ENCODE results near the gene MYH14. TPM values are rescaled to one million over a fixed set of nuclear protein-coding genes. Genes with fewer than 3 reads are reported as not detected.
A peak's percentile ranks its signal among the peaks of the same experiment; 100 is the strongest.

Gene MYH14
- total RNA-seq, 2 experiments from 2014 or later: not detected

GRCh38 chr19:50317115-50317514 is 113.7 kb downstream of the MYH14 start:
- CTCF ChIA-PET: interaction anchor here (0.6 kb wide), 1 partner anchor 481 kb away, joined by 3 read pairs; no protein-coding TSS in a partner anchor
- Mint-ChIP-seq H3K4me3 (no peak overlapping the region), H3K27me3 (peaks cover 41% of the 10 kb centered on the region), H3K36me3 (ENCODE audit: low read depth) (no peaks in the 10 kb centered on the region), H3K9me3 (ENCODE audit: low read depth) (no peaks in the 10 kb centered on the region), H3K4me1 (peaks cover 16% of the 10 kb centered on the region), H3K27ac (no peak overlapping the region)
- no peak for DNase-seq
- POLR2A ChIA-PET: interaction anchor here (0.6 kb wide), 1 partner anchor 110 kb away, joined by 3 read pairs; no protein-coding TSS in a partner anchor
- no peak for ATAC-seq
- intact Hi-C loops (cut with DNase I, micrococcal nuclease): no loop called here

- Mint-ChIP-seq H3K27ac (no peak overlapping the region), H3K4me3 (no peak overlapping the region), H3K27me3 (peaks cover 32% of the 10 kb centered on the region), H3K4me1 (peaks cover 16% of the 10 kb centered on the region), H3K9me3 (ENCODE audit: low read depth) (no peaks in the 10 kb centered on the region), H3K36me3 (ENCODE audit: low read depth) (peaks cover 5% of the 10 kb centered on the region)
- ATAC-seq (no peak), DNase-seq (no peak)
- ChIA-PET POLR2A (no interaction called here), CTCF (interaction anchor here (0.9 kb wide), 1 partner anchor 11 kb away, joined by 3 read pairs; the partner anchor contains the start of gene KCNC3)
- intact Hi-C loops (cut with DNase I, micrococcal nuclease): no loop called here
Observed at GRCh38 chr19:50318438-50318837, 115.0 kb downstream of the MYH14 start.

DNA sequence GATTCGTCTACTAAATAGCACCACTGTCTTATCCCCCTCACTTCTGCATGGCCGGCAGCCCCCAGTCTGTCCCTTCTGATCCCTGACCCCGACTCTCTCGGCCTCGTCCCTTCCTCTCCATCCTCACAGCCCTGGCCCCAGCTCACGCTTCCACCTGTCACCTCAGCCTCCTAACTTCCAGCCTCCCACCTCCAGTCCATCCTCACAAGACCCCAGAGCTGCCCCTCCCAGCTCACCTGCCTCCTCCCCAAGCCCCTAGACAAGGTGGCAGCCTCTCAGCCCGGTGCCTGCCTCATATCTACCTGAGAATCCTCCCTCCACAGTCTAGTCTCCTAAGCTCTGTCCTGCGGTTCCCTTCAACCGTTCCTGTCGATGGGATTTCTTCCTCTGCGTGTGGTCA is 115.7 kb downstream of the MYH14 start:
- H3K36me3 Mint-ChIP-seq (ENCODE audit: low read depth): peaks cover 5% of the 10 kb centered on the region
- H3K4me3 Mint-ChIP-seq: no peak overlapping the region
- POLR2A ChIA-PET: no interaction called here
- no peaks in the 10 kb centered on the region for H3K9me3 Mint-ChIP-seq (ENCODE audit: low read depth)
- H3K27ac Mint-ChIP-seq: no peak overlapping the region
- peaks cover 14% of the 10 kb centered on the region for H3K4me1 Mint-ChIP-seq
- no peak for ATAC-seq
- peak; percentile 3 for DNase-seq
- intact Hi-C loops (cut with DNase I, micrococcal nuclease): no loop called here
- peaks cover 25% of the 10 kb centered on the region for H3K27me3 Mint-ChIP-seq
- CTCF ChIA-PET: interaction anchor here (0.9 kb wide), 1 partner anchor 10 kb away, joined by 3 read pairs; the partner anchor contains the start of gene KCNC3

DNA sequence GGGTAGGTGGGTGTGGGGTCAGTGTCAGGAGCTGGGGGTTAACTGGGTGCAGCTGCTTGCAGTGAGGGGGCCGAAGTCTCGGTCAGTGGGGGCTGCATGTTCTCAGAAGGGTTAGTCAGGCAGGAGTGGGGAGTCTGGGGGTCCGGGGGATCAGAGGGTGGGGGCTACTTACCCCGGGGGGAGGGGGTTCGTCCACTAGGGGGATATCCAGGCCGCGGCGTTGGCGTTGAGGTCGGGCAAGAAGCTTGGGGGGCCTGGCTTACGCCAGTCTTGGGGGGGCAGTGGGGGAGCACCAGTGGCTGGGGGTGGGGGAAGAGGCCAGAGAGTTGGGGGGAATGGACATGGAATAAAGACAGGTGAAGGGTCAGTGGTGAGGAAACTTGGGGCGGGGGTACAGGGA is 116.6 kb downstream of the MYH14 start:
- Mint-ChIP-seq H3K4me3 (no peak overlapping the region), H3K27me3 (peaks cover 19% of the 10 kb centered on the region), H3K9me3 (ENCODE audit: low read depth) (no peaks in the 10 kb centered on the region), H3K27ac (no peak overlapping the region), H3K36me3 (ENCODE audit: low read depth) (peaks cover 5% of the 10 kb centered on the region), H3K4me1 (peaks cover 10% of the 10 kb centered on the region)
- ChIA-PET CTCF (no interaction called here), POLR2A (no interaction called here)
- intact Hi-C loops (cut with DNase I, micrococcal nuclease): no loop called here
- DNase-seq (no peak), ATAC-seq (no peak)

DNA sequence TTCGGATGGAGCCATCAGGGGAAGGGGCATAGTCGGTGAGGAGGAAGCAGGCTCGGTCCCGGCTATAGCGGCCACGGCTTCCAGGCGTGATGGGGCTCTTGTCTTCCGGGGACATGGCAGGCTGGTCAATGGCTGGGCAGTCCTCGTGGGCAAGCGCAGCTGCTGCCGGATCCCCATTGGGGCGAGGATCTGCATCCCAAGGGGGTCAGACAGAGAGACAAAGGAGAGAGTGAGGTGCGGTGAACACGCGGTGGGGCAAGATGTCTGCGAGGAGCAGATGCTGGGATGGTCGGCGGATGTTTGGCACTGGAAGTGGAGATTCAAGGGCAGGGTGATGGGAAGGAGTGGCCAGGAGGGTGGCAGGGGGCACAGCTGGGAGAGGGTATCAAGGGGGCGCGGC is 117.2 kb downstream of the MYH14 start:
- Mint-ChIP-seq H3K4me3 (no peak overlapping the region), H3K36me3 (ENCODE audit: low read depth) (peaks cover 5% of the 10 kb centered on the region), H3K27ac (no peak overlapping the region), H3K4me1 (peaks cover 8% of the 10 kb centered on the region), H3K27me3 (peaks cover 17% of the 10 kb centered on the region), H3K9me3 (ENCODE audit: low read depth) (no peaks in the 10 kb centered on the region)
- CTCF ChIA-PET: no interaction called here
- ATAC-seq (no peak), DNase-seq (peak; percentile 4)
- POLR2A ChIA-PET: no interaction called here
- intact Hi-C loops (cut with DNase I, micrococcal nuclease): no loop called here

DNA sequence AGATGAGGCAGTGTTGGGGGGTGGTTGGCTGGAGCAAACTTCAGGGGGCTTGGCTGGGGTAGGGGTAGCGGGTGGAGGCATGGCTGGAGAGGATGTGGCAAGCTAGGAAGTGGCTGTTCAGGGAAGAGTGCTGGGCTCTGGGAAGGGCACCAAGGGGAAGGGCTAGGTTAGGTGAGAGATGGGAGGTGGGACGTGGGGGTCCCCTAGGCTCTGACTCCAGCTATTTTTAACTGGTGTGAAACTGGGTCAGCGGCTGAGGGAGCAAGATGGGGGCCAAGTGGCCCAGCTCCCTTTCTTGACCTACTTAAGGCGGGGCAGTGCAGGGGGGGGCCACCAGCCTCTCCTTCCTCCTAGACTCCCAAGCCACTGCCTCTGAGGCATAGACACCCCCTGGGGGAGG is 118.4 kb downstream of the MYH14 start:
- peaks cover 5% of the 10 kb centered on the region for H3K36me3 Mint-ChIP-seq (ENCODE audit: low read depth)
- ATAC-seq (no peak), DNase-seq (no peak)
- no peak overlapping the region for H3K4me3 Mint-ChIP-seq
- H3K4me1 Mint-ChIP-seq: peaks cover 9% of the 10 kb centered on the region
- CTCF ChIA-PET: no interaction called here
- intact Hi-C loops (cut with DNase I, micrococcal nuclease): no loop called here
- POLR2A ChIA-PET: no interaction called here
- peaks cover 11% of the 10 kb centered on the region for H3K27me3 Mint-ChIP-seq
- H3K27ac Mint-ChIP-seq: no peak overlapping the region
- no peaks in the 10 kb centered on the region for H3K9me3 Mint-ChIP-seq (ENCODE audit: low read depth)

DNA sequence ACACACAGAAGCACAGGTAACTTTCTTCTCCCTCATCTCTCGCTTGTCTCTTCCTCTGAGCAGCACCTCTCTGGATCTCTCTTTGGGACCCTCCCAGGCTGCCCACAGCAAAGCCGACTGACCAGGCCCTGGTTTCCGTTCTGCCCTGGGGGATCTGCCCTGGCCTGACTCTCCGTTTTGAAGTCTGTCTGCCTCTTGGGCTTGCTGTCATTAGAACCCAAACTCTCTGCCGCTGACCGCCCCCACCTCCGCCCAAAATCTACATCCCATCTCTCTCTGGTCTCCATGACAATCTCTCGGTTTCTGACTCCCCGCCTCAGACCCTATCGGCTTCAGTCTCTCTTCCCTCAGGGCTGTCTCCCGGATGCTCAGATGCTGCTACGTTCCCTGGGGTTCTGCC is 118.8 kb downstream of the MYH14 start:
- H3K27me3 Mint-ChIP-seq: peaks cover 15% of the 10 kb centered on the region
- ATAC-seq: no peak
- no peak overlapping the region for H3K4me3 Mint-ChIP-seq
- intact Hi-C loops (cut with DNase I, micrococcal nuclease): no loop called here
- peaks cover 13% of the 10 kb centered on the region for H3K4me1 Mint-ChIP-seq
- DNase-seq: no peak
- ChIA-PET CTCF (no interaction called here), POLR2A (no interaction called here)
- H3K36me3 Mint-ChIP-seq (ENCODE audit: low read depth): peaks cover 5% of the 10 kb centered on the region
- no peak overlapping the region for H3K27ac Mint-ChIP-seq
- H3K9me3 Mint-ChIP-seq (ENCODE audit: low read depth): no peaks in the 10 kb centered on the region

GRCh38 chr19:50322931-50323781 is 119.7 kb downstream of the MYH14 start:
- Mint-ChIP-seq H3K36me3 (ENCODE audit: low read depth) (peaks cover 8% of the 10 kb centered on the region), H3K4me3 (no peak overlapping the region), H3K9me3 (ENCODE audit: low read depth) (no peaks in the 10 kb centered on the region), H3K27me3 (peaks cover 18% of the 10 kb centered on the region), H3K4me1 (peaks cover 19% of the 10 kb centered on the region), H3K27ac (no peak overlapping the region)
- no peak for DNase-seq
- CTCF ChIA-PET: no interaction called here
- POLR2A ChIA-PET: no interaction called here
- intact Hi-C loops (cut with DNase I, micrococcal nuclease): no loop called here
- no peak for ATAC-seq

DNA sequence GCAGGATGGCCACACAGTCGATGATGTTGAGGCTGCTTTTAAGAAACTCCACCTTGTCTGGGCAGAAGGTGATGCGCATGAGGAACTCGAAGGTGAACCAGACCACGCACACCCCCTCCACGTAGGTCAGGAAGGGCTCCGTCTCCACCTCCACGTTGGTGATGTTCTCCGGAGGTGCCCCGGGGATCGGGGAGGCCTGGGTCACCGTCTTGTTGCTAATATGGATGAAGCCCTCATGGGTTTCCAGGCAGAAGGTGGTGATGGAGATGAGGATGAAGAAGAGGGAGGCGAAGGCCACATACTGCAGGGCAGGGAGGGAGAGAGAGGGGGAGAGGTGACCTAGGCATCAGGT is 120.3 kb downstream of the MYH14 start:
- Mint-ChIP-seq H3K9me3 (ENCODE audit: low read depth) (no peaks in the 10 kb centered on the region), H3K4me3 (no peak overlapping the region), H3K27me3 (peaks cover 18% of the 10 kb centered on the region), H3K27ac (no peak overlapping the region), H3K36me3 (ENCODE audit: low read depth) (peaks cover 8% of the 10 kb centered on the region), H3K4me1 (peaks cover 19% of the 10 kb centered on the region)
- POLR2A ChIA-PET: no interaction called here
- ATAC-seq (no peak), DNase-seq (no peak)
- CTCF ChIA-PET: no interaction called here
- intact Hi-C loops (cut with DNase I, micrococcal nuclease): no loop called here

DNA sequence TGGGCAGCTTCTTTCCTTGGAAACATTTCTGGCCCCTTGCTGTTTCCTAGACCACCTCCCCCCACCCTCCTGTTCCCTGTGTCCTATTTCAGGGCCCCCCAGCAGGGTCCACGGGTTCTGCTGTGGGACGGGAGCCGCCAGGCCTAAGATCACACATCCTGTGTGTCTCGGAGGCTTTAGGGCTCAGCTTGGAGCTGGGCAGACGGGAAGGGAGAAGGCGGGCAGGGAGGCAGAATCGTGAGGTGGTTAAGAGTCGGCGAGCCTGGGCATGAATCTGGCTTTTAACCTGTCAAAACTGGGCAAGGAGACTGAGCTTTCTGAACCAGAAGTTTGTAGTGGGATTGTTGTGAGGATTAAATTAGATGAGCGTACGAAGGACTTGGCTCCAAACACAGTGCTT is 120.9 kb downstream of the MYH14 start:
- H3K36me3 Mint-ChIP-seq (ENCODE audit: low read depth): peaks cover 8% of the 10 kb centered on the region
- CTCF ChIA-PET: no interaction called here
- POLR2A ChIA-PET: no interaction called here
- no peak for ATAC-seq
- peaks cover 19% of the 10 kb centered on the region for H3K27me3 Mint-ChIP-seq
- no peak overlapping the region for H3K27ac Mint-ChIP-seq
- no peaks in the 10 kb centered on the region for H3K9me3 Mint-ChIP-seq (ENCODE audit: low read depth)
- DNase-seq: no peak
- intact Hi-C loops (cut with DNase I, micrococcal nuclease): no loop called here
- H3K4me3 Mint-ChIP-seq: no peak overlapping the region
- H3K4me1 Mint-ChIP-seq: peaks cover 20% of the 10 kb centered on the region

GRCh38 chr19:50325310-50326100 is 122.1 kb downstream of the MYH14 start:
- peak; percentile 13 for ATAC-seq
- peak; percentile 88 for DNase-seq
- Mint-ChIP-seq H3K4me3 (peak overlapping the region; percentile 58), H3K36me3 (ENCODE audit: low read depth) (peaks cover 16% of the 10 kb centered on the region), H3K27ac (no peak overlapping the region), H3K9me3 (ENCODE audit: low read depth) (no peaks in the 10 kb centered on the region), H3K4me1 (peaks cover 32% of the 10 kb centered on the region), H3K27me3 (peaks cover 28% of the 10 kb centered on the region)
- ChIA-PET CTCF (interaction anchor here (0.5 to 0.9 kb wide), 4 partner anchors 43 to 339 kb away, joined by 3 to 6 read pairs (median 4); partner anchors contain the start of gene NR1H2), POLR2A (interaction anchor here (0.7 kb wide), 2 partner anchors 51 to 123 kb away, joined by 3 read pairs; partner anchors contain the start of gene NR1H2)
- intact Hi-C loops (cut with DNase I, micrococcal nuclease): loop anchor here (1.0 to 5.0 kb wide), 3 partner anchors 24 to 338 kb away; no protein-coding TSS in a partner anchor
